OCI-LY3 (cell line): Measurements from ENCODE around the gene HS2ST1.

Experiments used
- H2AFZ ChIP-seq: fragments of 200-600, 300-600 bp; shearing (Covaris generic); 2 replicates; pipeline ENCODE4 v1.6.0; 2014; ENCODE audit warnings: antibody characterized with exemption, low read depth, low read length
- H3K27ac ChIP-seq: fragments of 200-600, 300-600 bp; sonication (generic); 2 replicates; pipeline ENCODE4 v1.5.1; 2014; ENCODE audit warnings: mild to moderate bottlenecking, low read length, moderate library complexity, mixed read lengths
- H3K27me3 ChIP-seq: fragments of 200-600, 300-600 bp; sonication (generic); 2 replicates; pipeline ENCODE4 v1.6.1; 2014; ENCODE audit warnings: low read depth, low read length, mixed read lengths
- H3K36me3 ChIP-seq: fragments of 200-600, 300-600 bp; sonication (generic); replicated peaks from 2 replicates; pipeline ENCODE3; 2014; ENCODE audit warnings: low read depth, low read length, mixed read lengths
- H3K4me1 ChIP-seq: fragments of 300-600, 200-600 bp; sonication (generic); 2 replicates; pipeline ENCODE4 v1.6.1; 2014; ENCODE audit warnings: low read length, mixed read lengths
- H3K4me2 ChIP-seq: fragments of 200-600, 300-600 bp; sonication (generic); 2 replicates; pipeline ENCODE4 v1.6.1; 2014; ENCODE audit warnings: low read length, mixed read lengths
- H3K4me3 ChIP-seq: fragments of 300-600, 200-600 bp; sonication (generic); 2 replicates; pipeline ENCODE4 v1.5.1; 2014; ENCODE audit warnings: antibody characterized with exemption, mild to moderate bottlenecking, low read length, moderate library complexity
- H3K79me2 ChIP-seq: fragments of 300-600, 200-600 bp; shearing (Covaris generic); 2 replicates; pipeline ENCODE4 v1.6.1; 2014; ENCODE audit warnings: mild to moderate bottlenecking, low read length, mixed read lengths
- H3K9ac ChIP-seq: fragments of 300-600, 200-600 bp; shearing (Covaris generic); 2 replicates; pipeline ENCODE4 v1.6.0; 2014; ENCODE audit warnings: mild to moderate bottlenecking, low read length, moderate library complexity
- H3K9me3 ChIP-seq: fragments of 200-600, 300-600 bp; shearing (Covaris generic); 2 replicates; pipeline ENCODE4 v1.6.1; 2014; ENCODE audit warnings: low read length, mixed read lengths; ENCODE audit not compliant: insufficient read depth
- H4K20me1 ChIP-seq: fragments of 200-600, 300-600 bp; sonication (generic); 2 replicates; pipeline ENCODE4 v1.6.1; 2016; ENCODE audit warnings: low read length, mixed read lengths; ENCODE audit not compliant: insufficient read depth
- EZH2phosphoT487 ChIP-seq: fragments of 200-600 bp; shearing (Covaris generic); IDR thresholded peaks from 2 replicates; pipeline ENCODE4 v1.6.1; 2018; ENCODE audit warnings: antibody characterized with exemption, mixed run types, low read depth
- TF ChIP-seq, protein P1 (sequence below): fragments of 200-600, 300-600 bp; sonication (generic); IDR thresholded peaks from 2 replicates; pipeline ENCODE4 v1.5.1; 2014; ENCODE audit warnings: antibody characterized with exemption, low read length, low read depth

Gene HS2ST1

DNA sequence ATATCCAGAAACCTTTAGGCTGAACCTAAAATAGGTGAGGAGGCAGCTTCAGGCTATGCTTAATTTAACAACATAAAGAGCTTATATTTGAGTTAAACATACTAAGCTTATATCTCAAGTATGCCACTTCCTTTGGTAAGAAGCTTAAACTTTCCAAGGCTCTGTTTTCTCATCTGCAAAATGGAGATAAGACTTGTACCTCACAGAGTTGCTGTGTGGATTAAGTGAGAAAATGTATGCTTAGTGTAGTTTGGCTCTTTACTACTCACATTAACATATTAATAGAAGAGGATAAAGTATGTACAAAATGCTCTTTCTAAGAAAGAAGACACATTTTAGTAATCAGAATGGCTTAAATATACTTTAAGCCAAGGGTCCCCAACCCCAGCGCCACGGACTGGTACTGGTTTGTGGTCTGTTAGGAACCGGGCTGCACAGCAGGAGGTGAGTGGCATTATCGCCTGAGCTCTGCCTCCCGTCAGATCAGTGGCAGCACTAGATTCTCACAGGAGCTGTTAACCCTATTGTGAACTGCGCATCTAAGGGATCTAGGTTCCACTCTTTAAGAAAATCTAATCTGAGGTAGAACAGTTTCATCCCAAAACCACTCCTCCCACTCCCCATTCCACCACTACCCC is 77.2 kb downstream of the HS2ST1 start:
- Histone ChIP-seq H3K79me2 (peaks cover 11% of the 10 kb centered on the region; the same call in 1 of the 2 replicates), H3K4me3 (no peak overlapping the region), H3K4me2 (no peak overlapping the region), H3K27ac (no peak overlapping the region), H4K20me1 (no peaks in the 10 kb centered on the region), H3K27me3 (no peaks in the 10 kb centered on the region), H3K4me1 (peaks cover 11% of the 10 kb centered on the region), H3K9me3 (no peaks in the 10 kb centered on the region), H3K36me3 (no peaks in the 10 kb centered on the region), H2AFZ (no peak overlapping the region), H3K9ac (no peak overlapping the region)
- TF ChIP-seq, protein P1, sequence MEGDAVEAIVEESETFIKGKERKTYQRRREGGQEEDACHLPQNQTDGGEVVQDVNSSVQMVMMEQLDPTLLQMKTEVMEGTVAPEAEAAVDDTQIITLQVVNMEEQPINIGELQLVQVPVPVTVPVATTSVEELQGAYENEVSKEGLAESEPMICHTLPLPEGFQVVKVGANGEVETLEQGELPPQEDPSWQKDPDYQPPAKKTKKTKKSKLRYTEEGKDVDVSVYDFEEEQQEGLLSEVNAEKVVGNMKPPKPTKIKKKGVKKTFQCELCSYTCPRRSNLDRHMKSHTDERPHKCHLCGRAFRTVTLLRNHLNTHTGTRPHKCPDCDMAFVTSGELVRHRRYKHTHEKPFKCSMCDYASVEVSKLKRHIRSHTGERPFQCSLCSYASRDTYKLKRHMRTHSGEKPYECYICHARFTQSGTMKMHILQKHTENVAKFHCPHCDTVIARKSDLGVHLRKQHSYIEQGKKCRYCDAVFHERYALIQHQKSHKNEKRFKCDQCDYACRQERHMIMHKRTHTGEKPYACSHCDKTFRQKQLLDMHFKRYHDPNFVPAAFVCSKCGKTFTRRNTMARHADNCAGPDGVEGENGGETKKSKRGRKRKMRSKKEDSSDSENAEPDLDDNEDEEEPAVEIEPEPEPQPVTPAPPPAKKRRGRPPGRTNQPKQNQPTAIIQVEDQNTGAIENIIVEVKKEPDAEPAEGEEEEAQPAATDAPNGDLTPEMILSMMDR, result no peak
- no peak for TF ChIP-seq EZH2phosphoT487

DNA sequence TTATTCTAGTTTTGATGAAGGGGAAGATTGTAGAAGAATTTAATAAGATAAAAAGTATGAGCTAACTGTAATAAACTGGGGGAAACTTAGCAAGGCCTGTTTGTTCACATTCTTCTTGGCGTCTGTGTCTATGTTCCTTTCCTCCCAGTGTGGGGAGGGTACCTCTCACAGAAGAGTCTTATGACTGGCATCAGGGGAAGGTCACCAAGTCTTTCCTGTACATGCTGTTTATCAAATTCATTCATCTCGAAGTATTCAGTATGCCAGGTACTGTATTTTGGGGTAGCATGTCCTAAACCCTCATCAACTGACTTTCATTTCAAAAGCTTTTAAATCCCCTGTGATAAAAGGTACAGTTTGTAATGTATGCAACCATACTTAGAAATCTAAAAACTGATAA is 78.4 kb downstream of the HS2ST1 start:
- no peaks in the 10 kb centered on the region for H4K20me1 ChIP-seq
- H3K9ac ChIP-seq, result no peak overlapping the region
- no peaks in the 10 kb centered on the region for H3K36me3 ChIP-seq

DNA sequence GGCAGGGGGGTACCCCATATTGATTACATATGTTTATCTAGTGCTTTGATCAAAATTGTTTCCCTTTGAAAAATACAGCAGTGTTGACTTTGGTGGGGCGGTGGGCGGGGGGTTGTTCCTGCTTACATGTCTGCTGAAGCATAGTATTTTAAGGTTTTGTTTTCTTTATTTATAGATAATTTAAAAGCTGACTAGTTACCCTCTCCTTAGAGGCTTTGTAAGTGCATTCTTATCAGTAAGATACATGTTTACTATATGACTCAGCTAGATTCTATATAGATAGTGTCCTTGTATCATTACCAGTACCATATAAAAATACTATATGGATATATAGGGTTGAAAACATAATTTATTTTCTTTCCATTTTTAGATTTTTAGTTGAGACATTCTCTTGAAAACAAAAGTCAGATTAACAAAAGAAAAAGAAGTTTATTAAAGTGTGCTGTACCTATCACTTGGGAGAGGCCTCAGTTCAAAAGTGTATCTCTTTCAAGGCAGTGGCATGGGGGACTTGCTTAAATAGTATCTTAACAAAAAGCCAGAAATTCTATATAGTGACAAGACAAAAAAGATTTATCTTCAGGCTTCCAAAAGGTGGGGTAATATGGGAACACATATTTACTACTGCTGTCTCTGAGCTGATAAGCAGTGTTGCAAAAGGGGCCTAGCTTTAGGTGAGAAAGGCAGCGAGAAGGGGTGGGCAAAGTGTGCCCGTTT is 79.0 kb downstream of the HS2ST1 start:
- H4K20me1 ChIP-seq, result no peaks in the 10 kb centered on the region
- no peaks in the 10 kb centered on the region for H3K27me3 ChIP-seq
- no peak overlapping the region for H3K9ac ChIP-seq
- H3K36me3 ChIP-seq, result no peaks in the 10 kb centered on the region
- H3K9me3 ChIP-seq, result no peaks in the 10 kb centered on the region
- peaks cover 13% of the 10 kb centered on the region; the same call in 1 of the 2 replicates for H3K79me2 ChIP-seq
- no peak for TF ChIP-seq EZH2phosphoT487
- TF ChIP-seq, protein P1, result no peak
- no peak overlapping the region for H3K4me3 ChIP-seq
- H2AFZ ChIP-seq, result no peak overlapping the region
- no peak overlapping the region for H3K27ac ChIP-seq
- peaks cover 15% of the 10 kb centered on the region for H3K4me1 ChIP-seq
- no peak overlapping the region for H3K4me2 ChIP-seq

More for the DNA sequence above, 78.4 kb downstream of the HS2ST1 start:
- H3K79me2 ChIP-seq, result peaks cover 11% of the 10 kb centered on the region; the same call in 1 of the 2 replicates
- H3K27me3 ChIP-seq, result no peaks in the 10 kb centered on the region
- H3K4me3 ChIP-seq, result no peak overlapping the region
- no peak for TF ChIP-seq EZH2phosphoT487
- TF ChIP-seq, protein P1, result no peak
- peaks cover 11% of the 10 kb centered on the region for H3K4me1 ChIP-seq
- no peaks in the 10 kb centered on the region for H3K9me3 ChIP-seq
- H3K27ac ChIP-seq, result no peak overlapping the region
- H3K4me2 ChIP-seq, result no peak overlapping the region
- H2AFZ ChIP-seq, result no peak overlapping the region

DNA sequence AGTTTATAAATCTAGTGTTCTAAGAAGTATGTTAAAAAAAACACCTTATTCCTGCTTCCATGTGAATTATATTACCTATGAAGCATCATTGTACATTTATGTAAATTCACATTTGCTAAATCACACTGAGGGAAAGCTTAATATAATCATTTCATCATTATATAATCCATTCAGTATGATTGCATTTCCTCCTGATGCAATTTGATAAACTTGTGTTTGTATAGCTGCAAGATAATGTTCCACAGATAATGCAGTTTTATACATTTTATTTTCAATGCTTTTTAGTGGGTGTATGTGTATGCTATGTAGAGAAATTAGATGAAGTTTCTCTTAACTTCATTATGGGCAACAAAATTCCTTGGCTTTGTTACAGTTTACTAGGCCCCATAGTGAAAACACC is 79.6 kb downstream of the HS2ST1 start:
- no peak overlapping the region for H3K4me3 ChIP-seq
- H3K9ac ChIP-seq, result no peak overlapping the region
- no peak overlapping the region for H2AFZ ChIP-seq
- no peak overlapping the region for H3K4me2 ChIP-seq
- H3K79me2 ChIP-seq, result peaks cover 13% of the 10 kb centered on the region; the same call in 1 of the 2 replicates
- no peaks in the 10 kb centered on the region for H3K9me3 ChIP-seq
- H3K27me3 ChIP-seq, result no peaks in the 10 kb centered on the region
- no peak overlapping the region for H3K27ac ChIP-seq
- peaks cover 21% of the 10 kb centered on the region for H3K4me1 ChIP-seq
- no peak for TF ChIP-seq EZH2phosphoT487
- TF ChIP-seq, protein P1, result no peak
- no peaks in the 10 kb centered on the region for H3K36me3 ChIP-seq
- no peaks in the 10 kb centered on the region for H4K20me1 ChIP-seq
